Right lobe of liver (tissue), 6 donors: Measurements from ENCODE around the gene OR51E1. TPM values are rescaled to one million over a fixed set of nuclear protein-coding genes. Genes with fewer than 3 reads are reported as not detected.

Experiments
- ATAC-seq, 4 donors: fragments of 200-7000 bp; cut with Tn5 transposase; one replicate each; pipeline ENCODE4 v1.9.1; 2020; ENCODE audit warnings: mild to moderate bottlenecking in 4 of 4, moderate library complexity in 4 of 4
- DNase-seq, 3 donors: peaks; one replicate each; pipeline ENCODE4 v3.0.0-alpha.2; 2020
- H3K27ac ChIP-seq, 3 donors: fragments of 200-600 bp; one replicate each; pipeline ENCODE4 v1.8.0; 2022
- H3K27me3 ChIP-seq, 2 donors: fragments of 200-600 bp; one replicate each; pipeline ENCODE4 v1.8.0; 2022
- H3K36me3 ChIP-seq, 4 donors: fragments of 200-600 bp; sonication (generic) in 1 of 4; one replicate each; pipeline versions ENCODE4 v1.5.1 to v1.8.0; 2017 to 2022; ENCODE audit warnings: control low read depth in 1 of 4
- H3K4me1 ChIP-seq, 4 donors: fragments of 200-600 bp; sonication (generic) in 1 of 4; one replicate each; pipeline versions ENCODE4 v1.5.1 to v1.8.0; 2017 to 2022; ENCODE audit warnings: control low read depth in 1 of 4
- H3K4me3 ChIP-seq, 3 donors: fragments of 200-600 bp; one replicate each; pipeline ENCODE4 v1.8.0; 2022
- H3K9me3 ChIP-seq, 4 donors: fragments of 200-600 bp; sonication (generic) in 1 of 4; one replicate each; pipeline versions ENCODE4 v1.5.1 to v1.8.0; 2017 to 2022; ENCODE audit warnings: control low read depth in 1 of 4
- POLR2A ChIP-seq: fragments of 450-650 bp; IDR thresholded peaks from one replicate; pipeline ENCODE4 v1.6.1; 2017; ENCODE audit warnings: antibody characterized with exemption, mild to moderate bottlenecking
- WGBS: methylation state at CpG from one replicate; pipeline ENCODE4 v1.1.6; 2018; ENCODE audit warnings: low coverage, low lambda C conversion rate; ENCODE audit not compliant: insufficient coverage; ENCODE audit errors: missing lambda C conversion rate; 5-methylcytosine and 5-hydroxymethylcytosine counted together
- intact Hi-C, 2 donors: fragments of 100-400 bp; cut with DNase I; formaldehyde crosslinking; loops; one replicate each; pipeline versions ENCODE4 v1.11.2 to v1.14.1; 2022
- total RNA-seq, 6 experiments: library from RNA; depleted of rRNA in 2 of 6; stranded (reverse); fragments of >200 nt in 2 of 6; fragmentation: NEBNext Ultra II Directional in 3 of 6; extraction: Animal tissue kit (Norgen Biotek cat#: 25700) in 3 of 6; gene quantifications; one replicate each; pipeline versions ENCODE4 v1.1.0 to v1.2.4, GENCODE V29; 2016 to 2023
- TF ChIP-seq, protein P1 (sequence below), 4 donors: fragments of 200-600 bp in 3 of 4; fragments of 450-650 bp in 1 of 4; IDR thresholded peaks; one replicate each; pipeline versions ENCODE4 v1.5.1 to v1.8.0; 2016 to 2022; ENCODE audit warnings: antibody characterized with exemption in 4 of 4, mild to moderate bottlenecking in 2 of 4
- donor health status: DM: no; HTN: yes; CAD: no.
- donor health status: DM: no; HTN: no; CAD: no.
- donor health status: DM: no; HTN: no; CAD: no.
- donor health status: DM: no; HTN: yes; CAD: no.
- donor health status: DM: no; HTN: yes; CAD: no.

The OR51E1 gene
- total RNA-seq, 6 experiments from 2014 or later = not detected

DNA sequence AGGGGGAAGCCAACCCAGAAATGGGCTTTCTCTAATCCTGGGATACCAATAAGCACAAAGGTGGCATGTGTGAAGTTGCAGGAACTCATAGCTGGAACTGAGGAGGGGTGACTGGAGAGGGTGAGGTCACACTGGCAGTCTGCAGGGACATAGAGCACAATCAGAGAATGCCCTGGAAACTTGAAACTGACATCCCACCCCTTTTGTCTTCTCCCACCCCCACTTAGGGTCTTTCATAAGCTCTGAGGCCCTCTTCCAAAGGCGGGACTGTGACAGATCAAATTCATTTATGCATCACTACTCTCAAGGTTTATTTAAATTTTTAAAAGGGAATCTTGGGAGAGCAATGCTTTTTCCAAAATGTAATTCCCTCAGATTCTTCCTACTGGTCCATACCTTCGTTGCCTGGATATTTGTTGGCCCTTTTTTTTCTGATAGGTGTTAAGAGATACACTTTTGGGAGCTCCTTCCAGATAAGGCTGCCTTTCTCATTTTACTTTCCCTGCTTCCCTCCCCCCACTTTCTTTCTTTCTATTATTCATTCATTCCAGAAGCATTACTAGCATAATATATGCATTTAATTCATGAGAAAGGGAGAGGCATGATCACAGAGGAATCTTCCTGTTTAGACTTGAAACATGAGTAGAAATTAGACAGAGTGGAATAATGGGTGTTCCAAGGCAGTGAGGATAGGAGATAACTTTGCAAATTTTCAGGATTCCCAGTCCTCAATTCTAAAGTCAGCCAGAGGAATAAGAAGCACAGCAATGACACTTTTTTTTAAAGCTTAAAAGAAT, 39.0 kb downstream of the OR51E1 start:
- TF ChIP-seq POLR2A = no peak
- TF ChIP-seq, protein P1, sequence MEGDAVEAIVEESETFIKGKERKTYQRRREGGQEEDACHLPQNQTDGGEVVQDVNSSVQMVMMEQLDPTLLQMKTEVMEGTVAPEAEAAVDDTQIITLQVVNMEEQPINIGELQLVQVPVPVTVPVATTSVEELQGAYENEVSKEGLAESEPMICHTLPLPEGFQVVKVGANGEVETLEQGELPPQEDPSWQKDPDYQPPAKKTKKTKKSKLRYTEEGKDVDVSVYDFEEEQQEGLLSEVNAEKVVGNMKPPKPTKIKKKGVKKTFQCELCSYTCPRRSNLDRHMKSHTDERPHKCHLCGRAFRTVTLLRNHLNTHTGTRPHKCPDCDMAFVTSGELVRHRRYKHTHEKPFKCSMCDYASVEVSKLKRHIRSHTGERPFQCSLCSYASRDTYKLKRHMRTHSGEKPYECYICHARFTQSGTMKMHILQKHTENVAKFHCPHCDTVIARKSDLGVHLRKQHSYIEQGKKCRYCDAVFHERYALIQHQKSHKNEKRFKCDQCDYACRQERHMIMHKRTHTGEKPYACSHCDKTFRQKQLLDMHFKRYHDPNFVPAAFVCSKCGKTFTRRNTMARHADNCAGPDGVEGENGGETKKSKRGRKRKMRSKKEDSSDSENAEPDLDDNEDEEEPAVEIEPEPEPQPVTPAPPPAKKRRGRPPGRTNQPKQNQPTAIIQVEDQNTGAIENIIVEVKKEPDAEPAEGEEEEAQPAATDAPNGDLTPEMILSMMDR (IDR thresholded peaks at IDR 0.05) = no peak

GRCh38 chr11:4684631-4685285, 41.0 kb downstream of the OR51E1 start:
- intact Hi-C loops = no loop called here
- TF ChIP-seq POLR2A = no peak
- TF ChIP-seq, protein P1 (IDR thresholded peaks at IDR 0.05) = no peak
- no peak for ATAC-seq
- Histone ChIP-seq H3K4me3 (no peak overlapping the region), H3K27ac (no peak overlapping the region), H3K4me1 (no peaks in the 10 kb centered on the region), H3K36me3 (no peaks in the 10 kb centered on the region), H3K27me3 (no peaks in the 10 kb centered on the region), H3K9me3 (no peaks in the 10 kb centered on the region)
- no peak for DNase-seq
- 43% methylated on average over 3 of the region's 3 CpGs for WGBS

More for the DNA sequence above, 39.0 kb downstream of the OR51E1 start:
- Histone ChIP-seq H3K36me3 (no peaks in the 10 kb centered on the region), H3K4me1 (no peaks in the 10 kb centered on the region), H3K27me3 (no peaks in the 10 kb centered on the region), H3K4me3 (no peak overlapping the region), H3K27ac (no peak overlapping the region), H3K9me3 (no peaks in the 10 kb centered on the region)
- ATAC-seq = no peak
- intact Hi-C loops = no loop called here
- 50% methylated on average over 2 of the region's 2 CpGs for WGBS
- no peak for DNase-seq

DNA sequence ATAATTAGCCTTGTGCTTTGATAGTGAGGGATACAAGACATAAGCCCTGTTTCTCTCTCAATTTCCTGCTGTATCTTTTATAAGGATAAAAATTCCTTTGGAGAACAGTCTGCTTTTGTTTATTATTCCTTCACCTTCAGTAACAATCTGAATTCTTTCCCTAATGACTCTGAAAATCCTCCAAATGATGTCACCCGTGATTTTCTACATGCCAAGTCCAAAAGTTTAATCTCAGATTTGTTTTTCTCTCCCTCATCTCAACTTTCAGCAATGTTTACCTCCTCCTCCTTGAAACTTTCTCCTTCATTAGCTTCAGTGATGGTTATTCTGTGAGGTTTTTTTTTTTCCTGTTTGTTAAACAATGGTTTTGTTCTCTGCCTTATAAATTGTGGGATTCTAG, 51.7 kb downstream of the OR51E1 start:
- DNase-seq = no peak
- intact Hi-C loops = no loop called here
- H3K27me3 ChIP-seq = no peaks in the 10 kb centered on the region
- no peak overlapping the region for H3K4me3 ChIP-seq
- 20% methylated on average over 1 of the region's 1 CpG for WGBS
- no peaks in the 10 kb centered on the region for H3K4me1 ChIP-seq
- no peaks in the 10 kb centered on the region for H3K36me3 ChIP-seq
- no peak for TF ChIP-seq POLR2A
- TF ChIP-seq, protein P1 (IDR thresholded peaks at IDR 0.05) = no peak
- no peaks in the 10 kb centered on the region for H3K9me3 ChIP-seq
- no peak for ATAC-seq
- no peak overlapping the region for H3K27ac ChIP-seq

DNA sequence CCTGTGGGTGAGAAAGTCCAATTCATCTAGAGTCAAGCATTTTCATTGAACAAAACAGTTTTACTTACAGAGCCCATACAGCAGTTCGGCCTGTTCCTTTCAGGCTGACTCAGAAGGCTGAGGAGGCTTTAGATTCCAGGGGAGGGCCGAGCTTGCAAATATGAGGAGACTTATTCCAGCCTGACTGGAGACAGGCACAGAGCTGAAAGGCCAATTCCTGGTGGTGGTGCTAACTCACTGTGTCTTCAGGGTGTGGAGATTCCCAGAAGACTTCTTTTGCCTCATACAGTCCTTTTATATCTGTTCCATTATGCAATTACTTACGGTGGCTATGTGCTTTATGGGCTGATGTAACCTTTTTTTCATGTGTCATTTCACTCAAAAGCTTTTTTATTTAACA, 53.8 kb downstream of the OR51E1 start, which contains the start of gene OR51E2:
Gene OR51E2 (minus strand): TSS at position 269 of the 400 bp plus-strand sequence. CDS start 15,142 bp downstream, outside the sequence.
- DNase-seq = no peak
- H3K36me3 ChIP-seq = no peaks in the 10 kb centered on the region
- TF ChIP-seq POLR2A = no peak
- TF ChIP-seq, protein P1 (IDR thresholded peaks at IDR 0.05) = no peak
- intact Hi-C loops = no loop called here
- no peaks in the 10 kb centered on the region for H3K4me1 ChIP-seq
- H3K27ac ChIP-seq = no peak within 1 kb of the TSS
- WGBS = 43% methylated on average over 3 of the region's 3 CpGs
- H3K27me3 ChIP-seq = no peaks in the 10 kb centered on the region
- no peak within 1 kb of the TSS for H3K4me3 ChIP-seq
- no peak for ATAC-seq
- H3K9me3 ChIP-seq = no peaks in the 10 kb centered on the region
